Neural cell (in vitro differentiated cells): Measurements from ENCODE around the gene IMPG1.

Source experiments
- CTCF ChIP-seq: fragments of 450-650 bp; IDR thresholded peaks from 2 replicates; pipeline ENCODE4 v1.5.1; 2014; ENCODE audit warnings: antibody characterized with exemption, mild to moderate bottlenecking, moderate library complexity; ENCODE audit not compliant: poor library complexity, severe bottlenecking
- EP300 ChIP-seq: fragments of 450-650 bp; conservative IDR thresholded peaks from 2 replicates; pipeline ENCODE4 v1.6.1; 2014; ENCODE audit warnings: antibody characterized with exemption, mild to moderate bottlenecking, moderate library complexity; ENCODE audit not compliant: poor library complexity, severe bottlenecking
- EZH2 ChIP-seq: fragments of 200-600, 300-800 bp; shearing (Covaris generic), sonication (generic); IDR thresholded peaks from 2 replicates; pipeline ENCODE4 v1.6.1; 2014; ENCODE audit warnings: antibody characterized with exemption, low read length, borderline replicate concordance, mild to moderate bottlenecking; ENCODE audit not compliant: insufficient read depth, poor library complexity, severe bottlenecking
- MXI1 ChIP-seq: fragments of 450-650 bp; conservative IDR thresholded peaks from 2 replicates; pipeline ENCODE4 v1.6.1; 2014; ENCODE audit warnings: antibody characterized with exemption, mild to moderate bottlenecking; ENCODE audit not compliant: poor library complexity, severe bottlenecking
- POLR2AphosphoS5 ChIP-seq: IDR thresholded peaks from 2 replicates; pipeline ENCODE4 v1.6.1; 2012
- RAD21 ChIP-seq: fragments of 450-650 bp; conservative IDR thresholded peaks from 2 replicates; pipeline ENCODE4 v1.6.1; 2014; ENCODE audit warnings: antibody characterized with exemption, mild to moderate bottlenecking, moderate library complexity
- REST ChIP-seq: IDR thresholded peaks from 2 replicates; pipeline ENCODE4 v1.6.1; 2012; ENCODE audit warnings: borderline replicate concordance
- SMC3 ChIP-seq: fragments of 450-650 bp; conservative IDR thresholded peaks from 2 replicates; pipeline ENCODE4 v1.6.1; 2014; ENCODE audit warnings: antibody characterized with exemption, mild to moderate bottlenecking, moderate library complexity; ENCODE audit not compliant: poor library complexity
- TAF1 ChIP-seq: IDR thresholded peaks from 2 replicates; pipeline ENCODE4 v1.6.1; 2012; ENCODE audit warnings: low read depth

GRCh38 chr6:76026101-76026500 is 46.4 kb downstream of the IMPG1 start:
- TF ChIP-seq POLR2AphosphoS5 (no peak), CTCF (no peak), SMC3 (no peak), EP300 (no peak), REST (no peak), EZH2 (no peak), TAF1 (no peak), RAD21 (no peak), MXI1 (no peak)
